Occipital lobe (tissue), 2 donors: ENCODE measurements around the gene AR. TPM values are rescaled to one million over a fixed set of nuclear protein-coding genes. Genes with fewer than 3 reads are reported as not detected.
"Not testable (repeated sequence)": the region's sequence is repeated elsewhere in the genome, so short reads cannot be mapped to it uniquely, and the experiment has no call there.

Experiments
- DNase-seq: peaks from one replicate; lab custom pipeline; 2025; lab: John Stamatoyannopoulos, UW
- total RNA-seq: library from RNA; depleted of rRNA; stranded (reverse); fragments of >200 nt; gene quantifications from one replicate; pipeline ENCODE4 v1.2.3, GENCODE V29; 2014

AR gene
- total RNA-seq, 1 donor from 2014 or later: 0.62 TPM

- no peak for DNase-seq
These were observed 80.5 kb downstream of the AR start for GRCh38 chrX:67624325-67624724.

- no peak for DNase-seq
These were observed 91.6 kb downstream of the AR start for GRCh38 chrX:67635424-67635823.

GRCh38 chrX:67636532-67636931 lies 92.7 kb downstream of the AR start:
- no peak for DNase-seq

- not testable (repeated sequence) for DNase-seq
These were observed 93.5 kb downstream of the AR start for GRCh38 chrX:67637293-67637692.

GRCh38 chrX:67648361-67648760 lies 104.5 kb downstream of the AR start:
- no peak for DNase-seq

GRCh38 chrX:67651437-67652142 lies 107.8 kb downstream of the AR start:
- no peak for DNase-seq

GRCh38 chrX:67652543-67652942 lies 108.7 kb downstream of the AR start:
- DNase-seq: no peak

- no peak for DNase-seq
These were observed 110.5 kb downstream of the AR start for GRCh38 chrX:67654301-67654700.

GRCh38 chrX:67665583-67665982 lies 121.8 kb downstream of the AR start:
- DNase-seq: no peak

GRCh38 chrX:67670717-67671116 lies 126.9 kb downstream of the AR start:
- DNase-seq: not testable (repeated sequence)

GRCh38 chrX:67673741-67674274 lies 130.0 kb downstream of the AR start:
- no peak for DNase-seq

GRCh38 chrX:67674741-67675140 lies 130.9 kb downstream of the AR start:
- no peak for DNase-seq

GRCh38 chrX:67684136-67684535 lies 140.3 kb downstream of the AR start:
- no peak for DNase-seq

- DNase-seq: no peak
These were observed 148.4 kb downstream of the AR start for GRCh38 chrX:67692246-67692645.

- no peak for DNase-seq
These were observed 150.1 kb downstream of the AR start for GRCh38 chrX:67693928-67694327.

- no peak for DNase-seq
These were observed 153.6 kb downstream of the AR start for GRCh38 chrX:67697452-67697851.

- DNase-seq: no peak
These were observed 156.8 kb downstream of the AR start for GRCh38 chrX:67700602-67701001.

- DNase-seq: no peak
These were observed 170.2 kb downstream of the AR start for GRCh38 chrX:67714004-67714403.

- no peak for DNase-seq
These were observed 173.8 kb downstream of the AR start for GRCh38 chrX:67717571-67717970.

- no peak for DNase-seq
These were observed 175.1 kb downstream of the AR start for GRCh38 chrX:67718926-67719325.

GRCh38 chrX:67720344-67720743 lies 176.5 kb downstream of the AR start:
- no peak for DNase-seq

- DNase-seq: no peak
These were observed 177.5 kb downstream of the AR start for GRCh38 chrX:67721321-67721720.

GRCh38 chrX:67723580-67724351 lies 179.9 kb downstream of the AR start:
- DNase-seq: no peak
